Measurements from ENCODE around the gene JAML. TPM values are rescaled to one million over a fixed set of nuclear protein-coding genes. Genes with fewer than 3 reads are reported as not detected.

Gene JAML
- polyA plus RNA-seq, 1 donor from 2014 or later, result 0.28 TPM

DNA sequence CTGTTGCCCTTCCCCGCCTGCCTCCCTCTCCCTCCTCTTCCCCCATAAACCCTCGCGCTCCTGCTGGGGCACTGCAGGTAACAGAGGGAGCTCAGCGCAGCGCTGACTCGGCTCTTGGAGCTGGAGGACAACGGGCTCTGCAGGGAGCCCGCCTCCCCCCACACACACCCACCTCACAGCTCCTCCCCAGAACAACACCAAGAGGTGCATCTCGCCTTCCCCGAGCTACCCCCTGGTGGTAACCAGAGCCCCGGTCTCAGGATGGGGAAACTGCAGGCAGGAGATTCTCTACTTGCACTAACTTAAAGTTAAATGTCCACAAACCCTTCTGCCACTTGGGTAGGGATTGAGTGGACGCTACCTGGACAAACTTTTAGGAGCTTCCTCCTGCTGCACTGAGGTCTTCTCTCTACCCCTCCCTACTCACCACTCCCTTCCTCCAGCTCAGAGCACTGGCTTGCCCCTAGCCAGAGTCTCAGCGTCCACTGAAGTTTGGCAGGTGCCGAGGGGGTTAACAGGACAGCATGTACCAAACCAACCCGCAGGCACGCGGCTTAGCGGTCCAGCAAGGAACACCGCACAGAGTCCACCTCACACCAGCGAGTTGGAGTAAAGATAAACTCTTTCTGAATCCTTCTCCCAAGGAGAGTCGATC, 68.2 kb downstream of the JAML start:
- Histone ChIP-seq H3K4me3 (ENCODE audit: low read length) (no peak overlapping the region), H3F3A (ENCODE audit: insufficient read depth, low read length, poor library complexity, severe bottlenecking) (no peaks in the 10 kb centered on the region), H3K27ac (ENCODE audit: low read length) (no peak overlapping the region), H3K9me3 (ENCODE audit: low read length) (no peaks in the 10 kb centered on the region), H3K9ac (ENCODE audit: low read length) (no peak overlapping the region), H3K9me2 (ENCODE audit: insufficient read depth, low read length) (no peaks in the 10 kb centered on the region), H3K27me3 (ENCODE audit: insufficient read depth, low read depth, low read length) (peaks cover 71% of the 10 kb centered on the region), H3K79me2 (replicated peaks; ENCODE audit: insufficient read depth, low read length) (no peaks in the 10 kb centered on the region), H3K4me2 (ENCODE audit: low read length) (no peak overlapping the region), H4K20me1 (ENCODE audit: insufficient read depth) (no peaks in the 10 kb centered on the region), H3K36me3 (ENCODE audit: insufficient read depth, low read length) (no peaks in the 10 kb centered on the region), H2AFZ (ENCODE audit: low read depth, low read length) (no peak overlapping the region)
- TF ChIP-seq, protein P1, sequence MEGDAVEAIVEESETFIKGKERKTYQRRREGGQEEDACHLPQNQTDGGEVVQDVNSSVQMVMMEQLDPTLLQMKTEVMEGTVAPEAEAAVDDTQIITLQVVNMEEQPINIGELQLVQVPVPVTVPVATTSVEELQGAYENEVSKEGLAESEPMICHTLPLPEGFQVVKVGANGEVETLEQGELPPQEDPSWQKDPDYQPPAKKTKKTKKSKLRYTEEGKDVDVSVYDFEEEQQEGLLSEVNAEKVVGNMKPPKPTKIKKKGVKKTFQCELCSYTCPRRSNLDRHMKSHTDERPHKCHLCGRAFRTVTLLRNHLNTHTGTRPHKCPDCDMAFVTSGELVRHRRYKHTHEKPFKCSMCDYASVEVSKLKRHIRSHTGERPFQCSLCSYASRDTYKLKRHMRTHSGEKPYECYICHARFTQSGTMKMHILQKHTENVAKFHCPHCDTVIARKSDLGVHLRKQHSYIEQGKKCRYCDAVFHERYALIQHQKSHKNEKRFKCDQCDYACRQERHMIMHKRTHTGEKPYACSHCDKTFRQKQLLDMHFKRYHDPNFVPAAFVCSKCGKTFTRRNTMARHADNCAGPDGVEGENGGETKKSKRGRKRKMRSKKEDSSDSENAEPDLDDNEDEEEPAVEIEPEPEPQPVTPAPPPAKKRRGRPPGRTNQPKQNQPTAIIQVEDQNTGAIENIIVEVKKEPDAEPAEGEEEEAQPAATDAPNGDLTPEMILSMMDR (IDR thresholded peaks at IDR 0.05; ENCODE audit: poor library complexity, severe bottlenecking), result peak; percentile 12
- TF ChIP-seq POLR2AphosphoS5 (IDR thresholded peaks at IDR 0.05), result no peak

DNA sequence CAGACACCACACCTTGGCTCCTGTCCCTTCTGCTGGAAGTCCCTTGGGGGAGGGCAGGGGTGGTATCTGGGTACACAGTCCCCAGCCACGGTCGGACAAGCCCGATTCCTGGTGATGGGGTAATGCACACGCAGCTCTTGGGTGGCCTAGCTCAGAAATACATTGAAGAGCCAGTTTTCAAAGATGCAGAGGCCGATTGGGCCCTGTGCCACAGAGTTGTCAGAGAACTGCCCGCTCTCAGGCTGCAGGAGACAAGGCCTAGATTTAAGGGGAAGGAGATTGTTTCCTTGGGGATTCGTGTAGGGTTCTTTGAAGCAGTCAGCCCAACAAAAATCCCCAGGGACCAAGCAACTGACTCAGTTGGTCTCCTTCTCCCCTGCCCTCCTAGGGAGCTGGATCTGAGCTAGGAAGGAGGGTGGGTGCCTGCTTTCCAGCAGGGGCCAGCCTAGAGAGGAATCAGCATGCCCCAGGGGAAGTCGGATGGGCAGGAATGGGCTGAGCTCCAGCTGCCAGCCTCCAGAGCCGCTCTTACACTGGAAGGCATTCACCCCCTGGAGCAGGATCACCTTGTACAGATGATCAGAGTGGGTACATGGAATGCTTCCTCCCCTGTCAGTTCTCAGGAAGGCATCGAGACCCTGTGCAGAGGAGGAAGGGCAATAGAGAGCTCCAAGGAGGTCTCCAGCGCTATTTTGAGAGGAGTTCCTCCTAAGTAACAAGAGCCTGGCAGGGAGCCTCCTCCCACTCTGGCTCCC, 68.9 kb downstream of the JAML start:
- peaks cover 78% of the 10 kb centered on the region for H3K27me3 ChIP-seq (ENCODE audit: insufficient read depth, low read depth, low read length)
- no peaks in the 10 kb centered on the region for H3K79me2 ChIP-seq (replicated peaks; ENCODE audit: insufficient read depth, low read length)
- H3K4me3 ChIP-seq (ENCODE audit: low read length), result no peak overlapping the region
- no peak overlapping the region for H3K4me2 ChIP-seq (ENCODE audit: low read length)
- TF ChIP-seq EZH2 (IDR thresholded peaks at IDR 0.05; ENCODE audit: borderline replicate concordance, insufficient read depth, low read length, poor library complexity, severe bottlenecking) (no peak), TAF1 (IDR thresholded peaks at IDR 0.05; ENCODE audit: low read depth) (no peak), SMC3 (conservative IDR thresholded peaks at IDR 0.05; ENCODE audit: poor library complexity) (no peak), EP300 (conservative IDR thresholded peaks at IDR 0.05; ENCODE audit: poor library complexity, severe bottlenecking) (no peak), RAD21 (conservative IDR thresholded peaks at IDR 0.05) (no peak), POLR2AphosphoS5 (IDR thresholded peaks at IDR 0.05) (no peak), MXI1 (conservative IDR thresholded peaks at IDR 0.05; ENCODE audit: poor library complexity, severe bottlenecking) (no peak)
- TF ChIP-seq, protein P1 (IDR thresholded peaks at IDR 0.05; ENCODE audit: poor library complexity, severe bottlenecking), result no peak
- TF ChIP-seq, protein P2, sequence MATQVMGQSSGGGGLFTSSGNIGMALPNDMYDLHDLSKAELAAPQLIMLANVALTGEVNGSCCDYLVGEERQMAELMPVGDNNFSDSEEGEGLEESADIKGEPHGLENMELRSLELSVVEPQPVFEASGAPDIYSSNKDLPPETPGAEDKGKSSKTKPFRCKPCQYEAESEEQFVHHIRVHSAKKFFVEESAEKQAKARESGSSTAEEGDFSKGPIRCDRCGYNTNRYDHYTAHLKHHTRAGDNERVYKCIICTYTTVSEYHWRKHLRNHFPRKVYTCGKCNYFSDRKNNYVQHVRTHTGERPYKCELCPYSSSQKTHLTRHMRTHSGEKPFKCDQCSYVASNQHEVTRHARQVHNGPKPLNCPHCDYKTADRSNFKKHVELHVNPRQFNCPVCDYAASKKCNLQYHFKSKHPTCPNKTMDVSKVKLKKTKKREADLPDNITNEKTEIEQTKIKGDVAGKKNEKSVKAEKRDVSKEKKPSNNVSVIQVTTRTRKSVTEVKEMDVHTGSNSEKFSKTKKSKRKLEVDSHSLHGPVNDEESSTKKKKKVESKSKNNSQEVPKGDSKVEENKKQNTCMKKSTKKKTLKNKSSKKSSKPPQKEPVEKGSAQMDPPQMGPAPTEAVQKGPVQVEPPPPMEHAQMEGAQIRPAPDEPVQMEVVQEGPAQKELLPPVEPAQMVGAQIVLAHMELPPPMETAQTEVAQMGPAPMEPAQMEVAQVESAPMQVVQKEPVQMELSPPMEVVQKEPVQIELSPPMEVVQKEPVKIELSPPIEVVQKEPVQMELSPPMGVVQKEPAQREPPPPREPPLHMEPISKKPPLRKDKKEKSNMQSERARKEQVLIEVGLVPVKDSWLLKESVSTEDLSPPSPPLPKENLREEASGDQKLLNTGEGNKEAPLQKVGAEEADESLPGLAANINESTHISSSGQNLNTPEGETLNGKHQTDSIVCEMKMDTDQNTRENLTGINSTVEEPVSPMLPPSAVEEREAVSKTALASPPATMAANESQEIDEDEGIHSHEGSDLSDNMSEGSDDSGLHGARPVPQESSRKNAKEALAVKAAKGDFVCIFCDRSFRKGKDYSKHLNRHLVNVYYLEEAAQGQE (IDR thresholded peaks at IDR 0.05; ENCODE audit: borderline replicate concordance), result no peak
- H3K9ac ChIP-seq (ENCODE audit: low read length), result no peak overlapping the region
- no peak overlapping the region for H2AFZ ChIP-seq (ENCODE audit: low read depth, low read length)
- H4K20me1 ChIP-seq (ENCODE audit: insufficient read depth), result no peaks in the 10 kb centered on the region
- H3K9me3 ChIP-seq (ENCODE audit: low read length), result no peaks in the 10 kb centered on the region
- no peaks in the 10 kb centered on the region for H3K36me3 ChIP-seq (ENCODE audit: insufficient read depth, low read length)
- no peaks in the 10 kb centered on the region for H3K9me2 ChIP-seq (ENCODE audit: insufficient read depth, low read length)
- H3K27ac ChIP-seq (ENCODE audit: low read length), result no peak overlapping the region
- no peaks in the 10 kb centered on the region for H3F3A ChIP-seq (ENCODE audit: insufficient read depth, low read length, poor library complexity, severe bottlenecking)

Data from neural cell (in vitro differentiated cells).